CD4-positive, alpha-beta T cell treated with Interleukin-4 for 4 hours (primary cell): ENCODE data around the gene C5orf15.

ENCODE experiments used
- DNase-seq: peaks from one replicate; pipeline ENCODE4 v3.0.0-alpha.2; 2020

C5orf15 gene

GRCh38 chr5:133919148-133920136 lies 49.0 kb downstream of the C5orf15 start:
- no peak for DNase-seq

- no peak for DNase-seq
Observed at GRCh38 chr5:133918731-133919130, 49.7 kb downstream of the C5orf15 start.

- DNase-seq: no peak
Observed at GRCh38 chr5:133918316-133918715, 50.1 kb downstream of the C5orf15 start.

GRCh38 chr5:133917785-133918184 lies 50.6 kb downstream of the C5orf15 start:
- no peak for DNase-seq

- DNase-seq: no peak
Observed at GRCh38 chr5:133916914-133917313, 51.5 kb downstream of the C5orf15 start.

- no peak for DNase-seq
Observed at GRCh38 chr5:133916479-133916878, 51.9 kb downstream of the C5orf15 start.

- DNase-seq: no peak
Observed at GRCh38 chr5:133914434-133914833, 54.0 kb downstream of the C5orf15 start.

GRCh38 chr5:133913413-133914155 lies 54.8 kb downstream of the C5orf15 start:
- no peak for DNase-seq

- no peak for DNase-seq
Observed at GRCh38 chr5:133912951-133913350, 55.5 kb downstream of the C5orf15 start.

- no peak for DNase-seq
Observed at GRCh38 chr5:133910571-133910970, 57.9 kb downstream of the C5orf15 start.

GRCh38 chr5:133909603-133910002 lies 58.8 kb downstream of the C5orf15 start:
- no peak for DNase-seq

GRCh38 chr5:133907075-133907474 lies 61.4 kb downstream of the C5orf15 start:
- DNase-seq: no peak

GRCh38 chr5:133906303-133906702 lies 62.1 kb downstream of the C5orf15 start:
- no peak for DNase-seq
